MM.1S (cell line): Measurements from ENCODE around the gene IL9R.
"Not testable (repeated sequence)": the region's sequence is repeated elsewhere in the genome, so short reads cannot be mapped to it uniquely, and the experiment has no call there.

Experiments
- EZH2phosphoT487 ChIP-seq: fragments of 300-600 bp; sonication (generic); IDR thresholded peaks from 2 replicates; pipeline ENCODE4 v1.6.1; 2018; ENCODE audit warnings: antibody characterized with exemption, low read length
- TF ChIP-seq, protein P1 (sequence below): fragments of 300-600 bp; sonication (generic); IDR thresholded peaks from 2 replicates; pipeline ENCODE4 v1.5.1; 2016; ENCODE audit warnings: antibody characterized with exemption, low read length, mixed read lengths

DNA sequence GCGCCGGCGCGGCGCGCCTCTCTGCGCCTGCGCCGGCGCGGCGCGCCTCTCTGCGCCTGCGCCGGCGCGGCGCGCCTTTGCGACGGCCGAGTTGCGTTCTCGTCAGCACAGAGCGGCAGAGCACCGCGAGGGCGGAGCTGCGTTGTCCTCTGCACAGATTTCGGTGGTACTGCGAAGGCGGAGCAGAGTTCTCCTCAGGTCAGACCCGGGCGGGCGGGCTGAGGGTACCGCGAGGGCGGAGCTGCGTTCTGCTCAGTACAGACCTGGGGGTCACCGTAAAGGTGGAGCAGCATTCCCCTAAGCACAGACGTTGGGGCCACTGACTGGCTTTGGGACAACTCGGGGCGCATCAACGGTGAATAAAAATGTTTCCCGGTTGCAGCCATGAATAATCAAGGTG lies 31.8 kb downstream of the IL9R start:
- TF ChIP-seq, protein P1, sequence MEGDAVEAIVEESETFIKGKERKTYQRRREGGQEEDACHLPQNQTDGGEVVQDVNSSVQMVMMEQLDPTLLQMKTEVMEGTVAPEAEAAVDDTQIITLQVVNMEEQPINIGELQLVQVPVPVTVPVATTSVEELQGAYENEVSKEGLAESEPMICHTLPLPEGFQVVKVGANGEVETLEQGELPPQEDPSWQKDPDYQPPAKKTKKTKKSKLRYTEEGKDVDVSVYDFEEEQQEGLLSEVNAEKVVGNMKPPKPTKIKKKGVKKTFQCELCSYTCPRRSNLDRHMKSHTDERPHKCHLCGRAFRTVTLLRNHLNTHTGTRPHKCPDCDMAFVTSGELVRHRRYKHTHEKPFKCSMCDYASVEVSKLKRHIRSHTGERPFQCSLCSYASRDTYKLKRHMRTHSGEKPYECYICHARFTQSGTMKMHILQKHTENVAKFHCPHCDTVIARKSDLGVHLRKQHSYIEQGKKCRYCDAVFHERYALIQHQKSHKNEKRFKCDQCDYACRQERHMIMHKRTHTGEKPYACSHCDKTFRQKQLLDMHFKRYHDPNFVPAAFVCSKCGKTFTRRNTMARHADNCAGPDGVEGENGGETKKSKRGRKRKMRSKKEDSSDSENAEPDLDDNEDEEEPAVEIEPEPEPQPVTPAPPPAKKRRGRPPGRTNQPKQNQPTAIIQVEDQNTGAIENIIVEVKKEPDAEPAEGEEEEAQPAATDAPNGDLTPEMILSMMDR: not testable (repeated sequence)
- not testable (repeated sequence) for TF ChIP-seq EZH2phosphoT487
